HUDEP-2 (cell line): ENCODE measurements around the gene HIBADH.
"Not testable (repeated sequence)": the region's sequence is repeated elsewhere in the genome, so short reads cannot be mapped to it uniquely, and the experiment has no call there.

Source experiments
- DNase-seq, 76 experiments: peaks; one replicate each; lab custom pipeline; 2025; ENCODE audit not compliant: unreplicated experiment in 76 of 76; lab: John Stamatoyannopoulos, UW

Gene HIBADH

DNA sequence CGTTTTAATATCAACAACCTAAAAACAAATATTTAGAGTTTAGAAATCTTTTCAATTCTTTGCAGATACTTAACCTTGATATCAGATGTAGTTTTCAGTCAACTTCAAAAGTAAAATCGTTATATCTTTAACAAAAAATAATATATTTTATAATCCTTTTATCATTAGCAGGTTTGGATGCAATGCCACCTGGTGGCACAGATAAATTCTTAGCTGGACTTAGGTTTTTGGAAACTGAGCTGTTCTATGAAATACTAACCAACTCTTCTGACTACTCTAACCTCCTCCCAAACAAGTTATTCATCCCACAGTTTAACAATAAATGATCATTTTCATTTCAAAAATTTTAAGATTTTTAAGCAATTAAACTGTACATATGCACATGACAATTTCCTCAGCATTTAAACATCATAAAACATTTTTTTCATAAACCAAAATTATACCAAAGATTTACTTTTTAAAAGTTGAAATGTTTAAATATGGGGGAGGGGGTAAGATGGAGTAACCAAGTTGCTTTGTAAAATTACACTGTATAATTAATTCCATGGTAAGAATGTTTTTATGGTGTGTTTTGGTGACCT, 56.9 kb downstream of the HIBADH start:
- DNase-seq, result peak in 5 of 76 experiments; percentile 1 to 15 (median 4)

DNA sequence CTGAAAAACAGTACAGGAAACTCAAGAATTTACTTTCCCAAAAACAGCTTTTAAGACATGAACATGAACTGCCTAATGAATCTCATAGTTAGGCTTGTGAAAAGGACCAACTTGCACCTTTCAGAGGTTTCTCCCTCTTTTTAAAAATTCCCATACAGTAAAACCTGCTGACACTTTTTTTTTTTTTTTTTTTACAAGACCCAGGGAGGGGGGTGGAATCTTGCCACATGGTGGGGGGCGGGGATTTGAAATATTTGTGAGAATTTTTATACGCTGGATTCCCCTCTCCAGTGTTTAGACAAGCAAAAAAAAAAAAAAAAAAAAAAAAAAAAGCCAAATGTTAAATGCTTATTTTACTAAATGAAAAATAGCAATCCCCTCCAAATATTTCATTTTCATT, 57.4 kb downstream of the HIBADH start:
- DNase-seq, result no peak

DNA sequence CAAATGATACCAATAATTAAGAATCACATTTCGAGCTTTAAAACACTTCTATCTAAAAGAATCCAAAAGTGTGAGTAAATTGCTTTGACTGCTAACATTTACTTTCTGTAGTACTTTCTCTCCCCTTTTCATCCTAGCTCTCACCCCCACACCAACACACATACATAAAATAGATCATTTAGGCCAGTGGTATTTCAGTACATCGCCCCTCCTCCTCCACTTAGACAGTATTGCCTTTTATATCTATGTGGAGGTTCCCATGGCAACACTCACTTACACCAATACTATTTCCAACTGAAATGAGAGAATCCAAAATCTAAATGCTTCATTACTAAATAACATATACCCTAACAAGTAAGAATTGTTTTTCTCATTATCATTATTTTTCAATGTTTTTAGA, 58.9 kb downstream of the HIBADH start:
- no peak for DNase-seq

DNA sequence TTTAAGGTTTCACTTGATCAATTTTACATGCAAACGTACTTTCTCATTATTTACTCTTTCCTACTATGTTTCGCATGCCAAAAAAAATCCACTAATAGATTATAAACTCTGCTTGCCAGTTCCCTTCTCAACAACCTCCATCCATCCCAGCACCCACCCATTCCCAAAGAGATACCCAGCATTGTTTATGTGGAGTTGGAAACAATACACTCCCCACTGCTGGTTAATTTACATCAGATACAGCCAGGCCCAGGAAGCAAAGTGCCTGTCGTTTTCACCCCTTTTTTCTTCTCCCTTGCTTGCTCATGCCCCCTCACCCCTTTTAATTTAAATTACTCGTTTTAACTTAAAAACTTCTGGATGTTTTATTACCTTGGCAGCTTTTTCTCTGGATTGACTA, 59.9 kb downstream of the HIBADH start:
- DNase-seq, result no peak

DNA sequence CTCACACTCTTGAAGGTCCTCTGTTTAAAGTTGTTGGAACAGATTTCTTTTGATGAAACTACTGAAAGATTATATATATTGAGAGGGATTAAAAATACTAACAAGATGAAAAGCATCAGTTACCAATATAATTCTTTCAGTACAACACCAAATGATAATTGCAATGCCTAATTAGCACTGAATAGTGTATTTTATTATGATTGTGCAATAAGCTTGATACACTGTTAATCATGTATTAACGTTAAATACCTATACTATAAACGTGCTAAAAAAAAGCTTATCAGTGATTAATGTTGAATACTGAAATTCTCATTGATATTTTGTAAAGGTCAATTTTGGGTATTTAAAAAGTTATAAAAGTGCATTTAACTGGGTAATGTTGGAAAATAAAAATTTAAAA, 61.5 kb downstream of the HIBADH start:
- no peak for DNase-seq

DNA sequence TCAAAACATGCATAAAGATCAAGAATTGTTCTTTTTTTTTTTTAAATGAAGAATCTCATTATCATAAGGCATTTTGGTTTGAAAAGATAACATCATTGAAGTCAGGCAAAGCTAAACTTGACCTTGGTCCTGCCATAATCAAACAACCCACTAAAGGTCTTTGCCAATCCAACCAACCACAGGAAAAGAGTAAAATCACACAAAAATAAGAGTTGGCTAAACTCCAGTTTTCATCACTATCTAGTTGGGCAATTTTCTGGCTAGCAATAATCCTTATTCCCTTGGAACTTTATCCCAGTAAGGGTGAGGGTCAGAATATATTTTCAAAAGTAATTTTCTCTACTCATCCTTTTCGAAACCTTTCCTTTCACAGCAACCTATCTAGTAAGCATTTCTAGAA, 62.4 kb downstream of the HIBADH start:
- no peak for DNase-seq

DNA sequence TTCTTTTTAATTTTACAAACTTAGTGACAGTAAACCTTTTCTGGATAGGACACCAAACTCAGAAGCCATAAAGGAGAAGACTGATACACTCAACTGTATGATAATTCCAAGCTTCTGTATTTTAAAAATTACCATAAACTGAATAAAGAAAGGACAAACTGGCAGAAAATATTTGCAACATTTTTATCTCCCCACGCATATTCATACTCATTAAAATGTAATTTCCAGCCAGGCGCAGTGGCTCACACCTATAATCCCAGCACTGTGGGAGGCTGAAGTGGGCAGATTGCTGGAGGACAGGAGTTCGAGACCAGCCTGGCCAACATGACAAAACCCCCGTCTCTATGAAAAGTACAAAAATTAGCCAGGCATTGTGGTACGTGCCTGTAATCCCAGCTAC, 67.7 kb downstream of the HIBADH start:
- DNase-seq, result no peak

DNA sequence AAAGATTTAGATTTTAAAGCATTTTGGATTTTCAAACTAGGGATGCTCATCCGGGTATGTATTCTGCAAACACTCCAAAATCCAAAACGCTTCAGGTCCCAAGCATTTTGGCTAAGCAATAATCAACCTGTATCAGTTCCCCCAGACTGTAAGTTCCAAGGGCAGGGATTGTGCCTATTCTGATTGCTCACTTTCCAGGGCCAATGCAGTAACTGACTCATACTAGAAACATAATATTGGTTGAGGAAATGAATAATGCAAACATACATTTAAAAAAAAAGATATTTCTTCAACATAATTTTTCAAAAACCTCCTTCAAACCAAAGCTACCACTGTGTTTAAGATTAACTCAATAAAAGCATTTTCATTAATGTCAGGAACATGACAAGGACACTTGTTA, 69.5 kb downstream of the HIBADH start:
- DNase-seq, result no peak

DNA sequence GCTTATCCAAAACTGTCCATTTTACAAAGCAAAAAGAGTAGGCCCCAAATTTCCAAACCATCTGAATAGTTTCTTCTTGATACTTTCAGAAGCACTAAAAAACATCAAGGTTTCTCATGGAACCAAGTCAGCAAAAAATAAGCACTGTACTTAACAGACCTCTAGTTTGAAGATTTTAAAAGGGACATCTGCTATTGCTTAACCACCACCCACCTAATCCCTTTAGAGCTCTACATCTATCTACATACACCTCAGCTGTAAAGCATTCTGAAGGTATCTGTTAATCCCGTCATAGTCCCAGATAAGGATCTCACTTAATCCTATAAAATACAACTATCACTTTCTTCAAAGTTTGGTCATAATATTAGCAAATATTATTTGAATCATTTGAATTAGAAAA, 72.3 kb downstream of the HIBADH start:
- no peak for DNase-seq

DNA sequence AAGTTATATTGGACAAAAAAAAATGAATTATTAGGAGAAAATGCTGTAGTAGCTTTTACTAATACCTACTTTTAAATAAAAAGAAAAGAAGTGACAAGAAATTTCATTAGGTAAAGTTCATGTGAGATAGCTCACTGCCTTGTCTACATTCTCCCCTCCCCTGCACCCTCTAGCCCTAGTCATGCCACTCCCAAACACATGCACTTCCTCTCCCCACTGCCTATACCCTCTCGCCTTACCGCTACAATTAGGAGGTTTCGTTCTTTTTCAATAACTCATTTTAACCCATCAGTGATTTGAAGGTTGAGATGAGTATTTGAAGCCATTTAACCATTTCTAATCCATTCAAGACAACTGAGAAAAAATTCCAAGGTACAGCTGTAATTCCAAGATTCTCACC, 75.3 kb downstream of the HIBADH start:
- DNase-seq, result no peak

DNA sequence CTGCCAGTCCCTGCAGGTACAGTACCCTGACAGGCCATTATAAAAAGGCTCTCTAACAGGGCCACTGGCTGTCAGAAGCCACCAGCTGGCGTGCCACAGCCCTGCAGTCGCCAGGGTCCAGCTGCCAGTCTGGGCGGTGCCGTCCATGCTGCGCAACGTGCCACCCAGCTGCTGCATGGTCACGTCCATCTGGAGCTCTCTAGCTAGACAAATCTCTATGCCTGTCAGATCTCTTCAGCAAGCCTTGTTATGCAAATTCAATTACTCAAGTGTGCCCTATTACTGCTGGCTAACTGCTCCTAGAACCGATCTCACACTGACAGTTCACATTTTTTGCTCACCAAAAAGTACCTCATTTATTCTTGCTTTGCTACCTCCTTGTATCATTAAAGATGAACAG, 75.9 kb downstream of the HIBADH start:
- DNase-seq, result no peak

DNA sequence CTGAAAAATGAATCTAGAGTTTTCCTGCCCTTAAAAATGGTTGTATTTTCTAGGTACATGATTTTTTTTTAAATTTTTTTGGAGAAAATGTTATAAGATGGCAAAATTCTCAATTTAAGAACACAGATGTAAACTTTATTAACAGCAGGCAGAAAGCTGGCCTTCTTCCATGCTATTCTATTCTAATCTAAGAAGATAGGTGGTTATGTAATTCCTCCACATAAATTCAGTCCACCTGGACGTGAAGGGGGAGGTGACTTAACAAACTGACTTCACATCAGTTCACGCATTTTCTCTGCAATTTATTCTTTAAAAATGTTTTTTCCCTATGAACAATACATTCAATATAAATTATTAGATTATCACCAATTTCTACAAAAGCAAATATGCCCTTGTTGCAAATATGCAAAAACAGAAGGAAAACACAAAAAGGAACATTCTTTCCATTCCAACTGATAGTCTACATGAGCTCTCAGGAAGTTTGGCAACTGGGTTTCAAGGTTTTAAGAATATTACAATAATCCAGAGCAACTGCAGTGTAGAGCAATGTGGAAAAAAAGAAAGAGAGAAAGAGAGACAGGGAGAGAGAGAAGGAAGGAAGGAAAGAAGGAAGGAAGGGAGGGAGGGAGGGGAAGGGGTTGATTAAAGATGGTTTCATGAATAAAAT, 76.8 kb downstream of the HIBADH start:
- no peak for DNase-seq

DNA sequence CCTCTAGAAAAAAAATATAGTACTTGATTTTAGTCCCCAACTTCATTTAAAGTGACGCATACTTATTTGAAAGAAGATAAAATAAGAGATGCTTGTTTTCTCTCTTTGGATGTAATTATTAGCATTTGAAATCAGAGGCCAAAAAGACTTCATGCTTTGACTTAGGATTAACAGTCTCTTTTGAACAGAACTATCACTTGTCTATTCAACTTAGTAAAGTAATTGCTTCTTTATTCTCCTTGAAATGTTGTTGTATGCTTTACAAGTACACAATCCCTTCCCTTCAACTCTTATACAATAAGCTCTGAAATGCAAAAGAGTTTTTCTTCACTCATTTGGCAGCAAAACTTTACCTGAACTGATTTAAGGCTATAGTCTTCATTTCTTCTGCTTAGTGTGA, 80.8 kb downstream of the HIBADH start:
- no peak for DNase-seq

DNA sequence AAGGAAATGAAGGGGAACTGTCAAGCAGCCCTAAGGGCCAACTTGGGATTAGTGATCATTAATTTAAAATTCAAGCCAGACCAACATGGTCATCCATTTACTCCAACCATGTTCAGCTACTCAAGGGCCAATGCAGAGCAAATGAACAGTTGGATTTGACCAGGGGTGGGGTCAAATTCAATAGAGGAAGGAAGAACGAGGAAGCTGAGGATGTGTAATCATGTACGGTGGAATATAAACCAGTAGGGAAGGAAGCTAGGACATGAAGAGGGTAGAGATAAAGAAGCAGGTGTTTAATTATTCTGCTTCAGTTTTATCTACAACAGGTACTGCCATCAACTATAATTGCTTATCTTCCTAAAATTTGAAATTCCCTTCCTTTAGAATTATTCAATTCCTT, 81.6 kb downstream of the HIBADH start:
- no peak for DNase-seq

DNA sequence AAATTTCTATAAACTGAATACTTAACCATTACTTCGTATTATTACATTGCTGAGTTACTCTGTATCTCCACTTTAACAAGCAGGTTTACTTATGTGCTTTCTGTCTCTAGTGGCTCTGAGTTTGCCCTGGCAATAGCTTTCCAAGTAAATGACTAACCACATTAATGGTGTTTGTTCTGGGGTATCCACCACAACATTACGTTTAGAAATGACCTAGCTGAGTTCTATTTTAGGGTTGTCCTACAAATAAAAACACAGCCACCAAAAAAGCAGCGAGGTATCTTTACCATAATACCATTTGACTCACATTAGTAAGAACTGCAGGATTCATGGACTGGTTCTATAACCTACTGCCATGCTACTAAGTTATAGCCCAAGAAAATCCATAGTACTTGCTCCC, 83.1 kb downstream of the HIBADH start:
- no peak for DNase-seq

DNA sequence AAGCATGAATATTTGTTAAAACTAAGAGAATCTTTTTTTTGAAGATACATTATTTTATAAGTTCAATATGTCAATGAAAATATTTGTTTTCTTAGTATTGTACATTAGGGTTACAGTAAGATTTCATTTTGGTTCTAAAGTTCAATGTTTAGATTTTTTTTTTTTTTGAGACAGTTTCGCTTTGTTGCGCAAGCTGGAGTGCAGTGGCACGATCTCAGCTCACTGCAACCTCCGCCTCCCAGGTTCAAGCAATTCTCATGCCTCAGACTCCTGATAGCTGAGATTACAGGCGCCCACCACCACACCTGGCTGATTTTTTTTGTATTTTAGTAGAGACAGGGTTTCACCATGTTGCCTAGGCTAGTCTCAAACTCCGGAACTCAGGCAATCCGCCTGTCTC, 84.5 kb downstream of the HIBADH start:
- DNase-seq, result not testable (repeated sequence)

DNA sequence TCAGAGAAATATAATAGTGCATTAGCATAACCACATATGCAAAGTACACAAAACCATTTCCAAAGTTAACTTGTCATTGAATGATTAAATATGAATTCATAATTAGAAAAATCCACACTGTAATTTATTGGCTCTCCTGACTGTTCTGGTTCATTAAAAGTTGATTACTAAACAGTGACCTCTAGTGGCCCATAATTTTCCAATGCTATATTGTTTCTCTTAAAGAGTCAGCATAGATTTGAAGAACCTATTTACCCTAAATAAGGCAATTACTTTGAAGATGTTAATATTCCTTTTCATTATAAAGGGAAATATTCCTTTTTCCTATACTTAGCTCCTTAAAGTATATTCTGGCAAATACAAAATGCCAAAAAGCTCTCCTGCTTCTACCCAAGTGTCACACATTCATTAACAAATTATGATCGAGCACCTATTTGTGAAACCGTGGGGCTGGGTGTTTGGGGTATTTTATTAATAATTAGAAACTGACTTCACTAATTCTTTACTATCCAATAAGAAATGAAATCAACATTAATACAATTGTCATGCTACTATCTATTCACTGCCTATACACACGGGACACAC, 86.2 kb downstream of the HIBADH start:
- peak in 14 of 76 experiments; percentile 1 to 50 (median 34) for DNase-seq

DNA sequence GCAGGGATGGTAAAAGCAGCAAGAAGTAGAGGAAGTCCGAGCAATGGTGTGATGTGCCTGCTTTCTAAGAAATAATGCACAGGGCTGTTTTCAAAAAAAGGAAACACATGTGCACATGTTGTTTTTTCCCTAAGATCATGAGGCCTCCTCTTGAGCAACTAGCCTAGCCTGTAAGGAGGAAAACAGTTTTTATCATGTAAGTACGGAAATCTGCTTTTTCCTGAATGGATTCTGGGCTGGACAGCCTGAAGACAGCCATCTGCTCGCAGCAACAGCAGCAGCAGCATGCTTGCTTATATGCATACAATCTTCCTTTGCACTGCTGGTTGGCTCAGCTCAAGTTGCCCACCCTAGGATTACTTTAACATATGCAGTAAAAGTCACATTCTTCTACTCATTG, 87.1 kb downstream of the HIBADH start:
- no peak for DNase-seq

DNA sequence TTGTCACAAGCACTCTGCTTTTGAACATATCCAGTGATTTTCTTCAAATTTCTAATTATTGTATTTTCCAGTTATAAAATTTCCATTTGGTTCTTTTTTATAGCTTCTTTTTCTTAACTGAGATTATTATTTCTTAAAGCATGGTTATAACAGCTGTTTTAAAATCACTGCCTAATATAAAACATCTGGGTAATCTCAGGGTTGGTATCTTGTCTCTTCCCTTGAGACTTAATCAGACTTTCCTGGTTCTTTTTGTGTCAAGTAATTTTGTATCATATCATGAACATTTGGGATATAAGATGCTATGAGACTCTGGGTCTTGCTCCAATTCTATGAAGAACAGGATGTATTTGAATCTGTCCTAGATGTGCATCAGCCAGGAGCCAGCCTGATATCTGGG, 93.6 kb downstream of the HIBADH start:
- DNase-seq, result no peak

DNA sequence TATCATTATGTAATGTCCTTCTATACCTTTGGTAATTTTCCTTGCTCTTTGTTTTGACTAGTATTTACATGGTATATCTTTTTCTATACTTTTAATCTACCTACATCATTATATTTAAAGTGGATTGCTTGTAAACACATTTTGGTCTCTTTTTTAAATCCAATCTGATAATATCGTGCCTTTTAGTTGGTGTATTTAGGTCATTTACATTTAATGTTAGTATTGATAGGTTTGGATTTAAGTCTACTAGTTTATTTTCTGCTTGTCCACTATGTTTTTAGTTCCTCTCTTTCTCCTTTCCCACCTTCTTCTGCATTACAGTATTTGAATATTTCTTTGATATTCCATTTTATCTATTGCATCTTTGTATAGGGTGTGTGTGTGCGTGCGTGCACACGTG, 95.4 kb downstream of the HIBADH start:
- no peak for DNase-seq

DNA sequence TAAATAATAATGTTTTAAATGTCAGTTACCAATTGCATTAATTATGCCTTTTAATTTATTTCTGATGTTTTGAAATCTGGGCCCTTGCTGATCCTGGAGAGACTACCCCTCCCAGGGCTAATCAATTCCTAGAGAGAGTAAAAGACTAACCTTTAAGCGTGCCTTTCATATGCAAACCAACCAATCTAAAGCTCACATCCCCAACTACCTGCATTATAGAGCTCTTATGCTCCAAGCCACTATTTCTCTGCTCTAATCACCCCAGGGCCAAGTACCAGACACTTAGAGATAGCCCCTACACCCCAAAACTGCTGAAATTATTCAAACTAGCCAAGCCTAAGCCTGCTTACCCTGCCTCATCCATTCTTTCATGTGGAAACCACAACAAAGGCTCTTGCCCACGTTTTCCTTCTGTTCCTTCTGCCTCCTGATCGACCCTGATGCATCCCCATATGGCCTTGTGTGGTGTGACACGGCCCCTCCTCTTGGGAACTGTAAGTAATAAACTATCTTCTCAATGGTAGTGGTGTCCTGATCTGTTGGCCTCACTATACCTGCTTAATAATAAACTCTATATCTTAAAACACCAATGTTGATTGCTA, 97.7 kb downstream of the HIBADH start:
- no peak for DNase-seq

DNA sequence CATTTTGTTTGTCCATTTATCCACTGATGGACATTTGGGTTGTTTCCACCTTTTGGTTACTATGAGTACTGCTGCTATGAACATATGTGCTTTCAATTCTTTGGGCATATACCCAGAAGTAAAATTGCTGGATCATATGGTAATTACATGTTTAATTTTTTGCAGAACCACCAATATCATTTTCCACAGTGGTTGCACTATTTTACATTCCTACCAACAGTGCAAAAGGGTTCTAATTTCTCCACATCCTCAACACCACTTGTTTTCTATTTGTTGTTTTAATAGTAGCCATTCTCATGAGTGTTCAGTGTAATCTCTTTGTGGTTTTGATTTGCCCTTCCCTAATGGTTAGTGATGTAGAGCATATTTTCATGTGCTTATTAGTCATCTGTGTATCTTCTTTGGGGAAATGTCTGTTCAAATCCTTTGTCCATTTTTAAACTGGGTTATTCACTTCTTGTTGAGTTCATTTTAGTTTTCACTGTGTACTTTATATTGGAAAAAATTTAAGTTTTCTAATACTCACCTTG, 101.9 kb downstream of the HIBADH start:
- no peak for DNase-seq
